Measurements from ENCODE around the gene DENND2A. TPM values are rescaled to one million over a fixed set of nuclear protein-coding genes. Genes with fewer than 3 reads are reported as not detected.

The DENND2A gene
- total RNA-seq, 1 experiment from 2014 or later = 7.3 TPM

DNA sequence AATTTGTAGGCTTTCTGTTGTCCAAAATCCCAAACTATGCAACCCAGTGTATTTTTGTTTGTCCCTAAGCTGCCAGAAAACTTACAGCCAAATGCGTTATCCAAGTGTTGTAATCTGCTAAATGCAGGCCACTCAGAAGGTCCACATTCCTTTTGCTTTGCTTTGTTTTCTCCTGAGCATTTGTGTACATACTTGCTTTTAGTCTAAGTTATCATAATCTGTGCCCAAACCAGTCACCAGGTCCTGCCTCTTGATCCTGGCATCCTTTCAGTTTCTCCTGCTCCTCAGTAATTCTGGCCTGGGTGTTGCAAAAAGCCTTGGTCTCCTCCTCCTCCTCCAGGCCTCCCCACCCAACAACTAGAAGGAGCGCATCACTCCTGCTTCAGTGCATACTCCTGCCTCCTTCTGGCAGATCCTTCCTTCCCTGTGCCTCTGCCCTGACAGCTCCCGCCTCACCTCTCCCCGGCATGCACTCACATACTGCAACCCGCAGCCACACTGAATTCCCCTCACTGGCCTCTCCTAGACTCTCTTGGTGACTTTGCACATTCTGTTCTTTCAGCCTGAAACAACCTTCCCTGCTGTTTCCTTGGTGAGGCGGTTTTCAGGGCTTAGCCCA lies 2.3 kb downstream of the DENND2A start:
- H3K27ac ChIP-seq (ENCODE audit: insufficient read length, low read depth, low read length) = no peak overlapping the region

More for the DNA sequence above, 2.3 kb downstream of the DENND2A start:
- Histone ChIP-seq H2BK20ac (ENCODE audit: low read depth, low read length, poor library complexity, severe bottlenecking) (no peak overlapping the region), H4K91ac (ENCODE audit: insufficient read length, low read depth, low read length) (no peak overlapping the region), H3T11ph (ENCODE audit: low read length) (no peak overlapping the region), H3K56ac (ENCODE audit: insufficient read length, low read depth, low read length) (no peak overlapping the region), H2BK15ac (ENCODE audit: low read depth, low read length) (no peak overlapping the region), H2AFZ (ENCODE audit: low read length) (no peak overlapping the region), H3K9ac (ENCODE audit: extremely low read depth, insufficient read length, low read length) (no peak overlapping the region), H3K23me2 (ENCODE audit: insufficient read length, low read depth, low read length, poor library complexity, severe bottlenecking) (peaks cover 15% of the 10 kb centered on the region), H2AK5ac (ENCODE audit: insufficient read length, low read length) (no peak overlapping the region), H3K14ac (ENCODE audit: insufficient read depth, low read length) (no peak overlapping the region; the same call in 1 of the 2 replicates), H3K9me3 (ENCODE audit: control insufficient read depth, low read depth, low read length) (no peaks in the 10 kb centered on the region), H3K4me1 (ENCODE audit: insufficient read depth, low read length) (peaks cover 14% of the 10 kb centered on the region; the same call in 1 of the 2 replicates), H3K79me1 (ENCODE audit: insufficient read depth, low read depth, low read length, poor library complexity, severe bottlenecking) (no peaks in the 10 kb centered on the region), H3K79me2 (ENCODE audit: insufficient read depth, low read length) (peaks cover 3% of the 10 kb centered on the region; the same call in 1 of the 2 replicates), H2BK12ac (ENCODE audit: insufficient read length, low read depth, low read length) (no peak overlapping the region), H3K23ac (ENCODE audit: insufficient read length, low read depth, low read length) (no peak overlapping the region), H4K8ac (replicated peaks; ENCODE audit: insufficient read length, low read depth, low read length) (no peak overlapping the region), H4K5ac (ENCODE audit: insufficient read length, low read depth, low read length) (no peak overlapping the region), H4K20me1 (ENCODE audit: control insufficient read depth, insufficient read depth, insufficient read length) (no peaks in the 10 kb centered on the region), H3K4me2 (ENCODE audit: insufficient read depth, insufficient read length, low read length) (no peak overlapping the region), H2BK120ac (ENCODE audit: low read depth, low read length, poor library complexity, severe bottlenecking) (no peak overlapping the region), H3K18ac (ENCODE audit: insufficient read length, low read depth, low read length) (no peak overlapping the region), H3K4ac (ENCODE audit: low read depth, low read length) (no peak overlapping the region), H3K27me3 (ENCODE audit: insufficient read depth, low read length) (no peaks in the 10 kb centered on the region), H2BK5ac (ENCODE audit: insufficient read length, low read length) (no peak overlapping the region)
- DNase-seq = peak; percentile 84
- Mint-ChIP-seq H3K27ac (peak overlapping the region in 1 of 3 experiments; percentile 40; a peak in 3 of 7 replicates), H3K4me3 (peak overlapping the region; percentile 1 to 47; a peak in 2 of 5 replicates), H3K4me1 (peaks cover 45 to 49% of the 10 kb centered on the region in 2 experiments), H3K36me3 (ENCODE audit: insufficient read depth in 1 of 3, low read depth in 3 of 3) (no peaks in the 10 kb centered on the region), H3K27me3 (ENCODE audit: low read depth) (peaks cover 35% of the 10 kb centered on the region), H3K9me3 (no peaks in the 10 kb centered on the region)
- WGBS (ENCODE audit: extremely low coverage, insufficient read length, low lambda C conversion rate) = no CpG with 5 or more reads among the region's 6 CpGs
- TF ChIP-seq, protein P1, sequence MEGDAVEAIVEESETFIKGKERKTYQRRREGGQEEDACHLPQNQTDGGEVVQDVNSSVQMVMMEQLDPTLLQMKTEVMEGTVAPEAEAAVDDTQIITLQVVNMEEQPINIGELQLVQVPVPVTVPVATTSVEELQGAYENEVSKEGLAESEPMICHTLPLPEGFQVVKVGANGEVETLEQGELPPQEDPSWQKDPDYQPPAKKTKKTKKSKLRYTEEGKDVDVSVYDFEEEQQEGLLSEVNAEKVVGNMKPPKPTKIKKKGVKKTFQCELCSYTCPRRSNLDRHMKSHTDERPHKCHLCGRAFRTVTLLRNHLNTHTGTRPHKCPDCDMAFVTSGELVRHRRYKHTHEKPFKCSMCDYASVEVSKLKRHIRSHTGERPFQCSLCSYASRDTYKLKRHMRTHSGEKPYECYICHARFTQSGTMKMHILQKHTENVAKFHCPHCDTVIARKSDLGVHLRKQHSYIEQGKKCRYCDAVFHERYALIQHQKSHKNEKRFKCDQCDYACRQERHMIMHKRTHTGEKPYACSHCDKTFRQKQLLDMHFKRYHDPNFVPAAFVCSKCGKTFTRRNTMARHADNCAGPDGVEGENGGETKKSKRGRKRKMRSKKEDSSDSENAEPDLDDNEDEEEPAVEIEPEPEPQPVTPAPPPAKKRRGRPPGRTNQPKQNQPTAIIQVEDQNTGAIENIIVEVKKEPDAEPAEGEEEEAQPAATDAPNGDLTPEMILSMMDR (conservative IDR thresholded peaks at IDR 0.05) = peak; percentile 43; the same call in 2 of the 3 replicates
